Activated gamma-delta T cell treated with Interleukin-2 at 50 U/mL for 16 hours (primary cell): ENCODE measurements around the gene ZBTB46.
"Not testable (repeated sequence)": the region's sequence is repeated elsewhere in the genome, so short reads cannot be mapped to it uniquely, and the experiment has no call there.

ENCODE experiments used
- DNase-seq: peaks from one replicate; pipeline ENCODE4 v3.0.0-alpha.2; 2020

Gene ZBTB46

GRCh38 chr20:63830841-63831588, at the start of gene ZBTB46:
Gene ZBTB46 (minus strand): TSS chr20:63831264. CDS start chr20:63790757, 40,507 bp downstream.
- DNase-seq, result no peak

- DNase-seq, result no peak
These were observed 48.0 kb upstream of the ZBTB46 start for GRCh38 chr20:63878899-63879663.

GRCh38 chr20:63877755-63878470, 46.8 kb upstream of the ZBTB46 start:
- no peak for DNase-seq

GRCh38 chr20:63876489-63877036, 45.5 kb upstream of the ZBTB46 start:
- DNase-seq, result no peak

- DNase-seq, result not testable (repeated sequence)
These were observed 43.2 kb upstream of the ZBTB46 start for GRCh38 chr20:63874241-63874640.

GRCh38 chr20:63873477-63873971, 42.5 kb upstream of the ZBTB46 start:
- no peak for DNase-seq

GRCh38 chr20:63868264-63868663, 37.2 kb upstream of the ZBTB46 start:
- no peak for DNase-seq

GRCh38 chr20:63867042-63867441, 36.0 kb upstream of the ZBTB46 start:
- not testable (repeated sequence) for DNase-seq

- DNase-seq, result peak; percentile 97
These were observed 34.0 kb upstream of the ZBTB46 start, which contains the start of gene TPD52L2 for GRCh38 chr20:63864978-63865640. Gene TPD52L2 (plus strand): TSS chr20:63865270. CDS start chr20:63865366, 96 bp downstream.

GRCh38 chr20:63864545-63864977, 33.5 kb upstream of the ZBTB46 start:
- DNase-seq, result no peak

GRCh38 chr20:63863798-63864544, 32.9 kb upstream of the ZBTB46 start:
- DNase-seq, result peak; percentile 75

- no peak for DNase-seq
These were observed 32.1 kb upstream of the ZBTB46 start for GRCh38 chr20:63863021-63863797.

- DNase-seq, result no peak
These were observed 31.2 kb upstream of the ZBTB46 start for GRCh38 chr20:63861981-63862901.

- no peak for DNase-seq
These were observed 30.4 kb upstream of the ZBTB46 start, which contains the start of gene ABHD16B for GRCh38 chr20:63861365-63861934. Gene ABHD16B (plus strand): TSS chr20:63861498. CDS start chr20:63861541, 43 bp downstream.

GRCh38 chr20:63860325-63861051, 29.4 kb upstream of the ZBTB46 start:
- DNase-seq, result no peak

GRCh38 chr20:63859166-63859699, 28.2 kb upstream of the ZBTB46 start:
- no peak for DNase-seq

- no peak for DNase-seq
These were observed 27.5 kb upstream of the ZBTB46 start for GRCh38 chr20:63858393-63859165.
